ENCODE measurements around the gene ASCL3.
"Not testable (repeated sequence)": the region's sequence is repeated elsewhere in the genome, so short reads cannot be mapped to it uniquely, and the experiment has no call there.

- TF ChIP-seq CTCF (IDR thresholded peaks at IDR 0.05 in 2 of 3, conservative IDR thresholded peaks at IDR 0.05 in 1 of 3; ENCODE audit: control insufficient read depth in 2 of 3, extremely low read depth in 1 of 3, insufficient read depth in 1 of 3, low read depth in 3 of 3, low read length in 3 of 3); ZBTB11 (CRISPR knock-in tag; IDR thresholded peaks at IDR 0.05); POLR2AphosphoS5 (IDR thresholded peaks at IDR 0.05; ENCODE audit: low read length); MEF2A (IDR thresholded peaks at IDR 0.05; ENCODE audit: insufficient read depth, low read depth, low read length); ZNF592 (IDR thresholded peaks at IDR 0.05); SMC3 (IDR thresholded peaks at IDR 0.05; ENCODE audit: borderline replicate concordance, low read length); DPF2 (IDR thresholded peaks at IDR 0.05); SUPT20H (IDR thresholded peaks at IDR 0.05; ENCODE audit: borderline replicate concordance, control insufficient read depth, low read depth, low read length); ATF2 (IDR thresholded peaks at IDR 0.05; ENCODE audit: low read length); TARDBP (IDR thresholded peaks at IDR 0.05; ENCODE audit: borderline replicate concordance); EP300 (IDR thresholded peaks at IDR 0.05; ENCODE audit: borderline replicate concordance in 1 of 2, control insufficient read depth in 1 of 2, low read depth in 2 of 2, low read length in 2 of 2); RCOR1 (conservative IDR thresholded peaks at IDR 0.05; ENCODE audit: low read depth, low read length); CBX5 (IDR thresholded peaks at IDR 0.05; ENCODE audit: low read depth): not testable (repeated sequence)
Observed at GRCh38 chr11:8891185-8891584, 51.6 kb downstream of the ASCL3 start.
